ENCODE measurements around the gene A4GALT.
"Not testable (repeated sequence)": the region's sequence is repeated elsewhere in the genome, so short reads cannot be mapped to it uniquely, and the experiment has no call there.

The A4GALT gene

GRCh38 chr22:42720263-42721044 lies at the start of gene A4GALT:
Gene A4GALT, minus strand, starts transcription at chr22:42720870. Its CDS starts 26,919 bp downstream, at chr22:42693951.
- no peak for DNase-seq (ENCODE audit: low spot score)

GRCh38 chr22:42770448-42770726 lies 49.7 kb upstream of the A4GALT start:
- DNase-seq (ENCODE audit: low spot score), result no peak

- peak; percentile 97 for DNase-seq (ENCODE audit: low spot score)
Measured at GRCh38 chr22:42769574-42770447, 49.1 kb upstream of the A4GALT start.

- DNase-seq (ENCODE audit: low spot score), result no peak
Measured at GRCh38 chr22:42769238-42769573, 48.5 kb upstream of the A4GALT start.

GRCh38 chr22:42768385-42769035 lies 47.8 kb upstream of the A4GALT start:
- no peak for DNase-seq (ENCODE audit: low spot score)

- DNase-seq (ENCODE audit: low spot score), result no peak
Measured at GRCh38 chr22:42766860-42767259, 46.2 kb upstream of the A4GALT start.

GRCh38 chr22:42764895-42765363 lies 44.3 kb upstream of the A4GALT start:
- no peak for DNase-seq (ENCODE audit: low spot score)

GRCh38 chr22:42763965-42764480 lies 43.4 kb upstream of the A4GALT start:
- no peak for DNase-seq (ENCODE audit: low spot score)

- no peak for DNase-seq (ENCODE audit: low spot score)
Measured at GRCh38 chr22:42760806-42761565, 40.3 kb upstream of the A4GALT start.

- DNase-seq (ENCODE audit: low spot score), result no peak
Measured at GRCh38 chr22:42758931-42759629, 38.4 kb upstream of the A4GALT start.

GRCh38 chr22:42755553-42755952 lies 34.9 kb upstream of the A4GALT start:
- DNase-seq (ENCODE audit: low spot score), result peak; percentile 60

GRCh38 chr22:42755121-42755520 lies 34.5 kb upstream of the A4GALT start:
- DNase-seq (ENCODE audit: low spot score), result not testable (repeated sequence)

GRCh38 chr22:42754658-42755057 lies 34.0 kb upstream of the A4GALT start:
- DNase-seq (ENCODE audit: low spot score), result no peak

- DNase-seq (ENCODE audit: low spot score), result peak; percentile 8
Measured at GRCh38 chr22:42752912-42753311, 32.2 kb upstream of the A4GALT start.

- DNase-seq (ENCODE audit: low spot score), result peak; percentile 6
Measured at GRCh38 chr22:42752230-42752746, 31.6 kb upstream of the A4GALT start.

- not testable (repeated sequence) for DNase-seq (ENCODE audit: low spot score)
Measured at GRCh38 chr22:42750421-42750820, 29.8 kb upstream of the A4GALT start.

GRCh38 chr22:42747701-42748513 lies 27.2 kb upstream of the A4GALT start:
- DNase-seq (ENCODE audit: low spot score), result peak; percentile 56

GRCh38 chr22:42745118-42745517 lies 24.4 kb upstream of the A4GALT start:
- no peak for DNase-seq (ENCODE audit: low spot score)

GRCh38 chr22:42743501-42743991 lies 22.9 kb upstream of the A4GALT start:
- DNase-seq (ENCODE audit: low spot score), result peak; percentile 91

- DNase-seq (ENCODE audit: low spot score), result peak; percentile 71
Measured at GRCh38 chr22:42742940-42743339, 22.3 kb upstream of the A4GALT start.

All from hepatic stellate cell (primary cell).